Psoas muscle (tissue), 8 donors: ENCODE results near the gene EVL. TPM values are rescaled to one million over a fixed set of nuclear protein-coding genes. Genes with fewer than 3 reads are reported as not detected.
A peak's percentile ranks its signal among the peaks of the same experiment; 100 is the strongest.

Experiments
- ATAC-seq, 4 donors: fragments of 200-7000 bp; cut with Tn5 transposase; one replicate each; pipeline ENCODE4 v1.9.1; 2020; ENCODE audit warnings: moderate library complexity in 3 of 4, mild to moderate bottlenecking in 2 of 4
- DNase-seq, 2 donors: peaks; one replicate each; pipeline ENCODE4 v3.0.0-alpha.2; 2020
- H3K27ac ChIP-seq: fragments of 200-600 bp; one replicate; pipeline ENCODE4 v1.8.0; 2022
- H3K27me3 ChIP-seq, 3 donors: fragments of 200-600 bp in 1 of 3; one replicate each; pipeline versions ENCODE4 v1.6.1 to v1.8.0; 2013 to 2022; ENCODE audit warnings: low read length in 2 of 3, mild to moderate bottlenecking in 2 of 3, moderate library complexity in 1 of 3; ENCODE audit not compliant: insufficient read depth in 3 of 3
- H3K36me3 ChIP-seq, 2 donors: fragments of 200-600 bp in 1 of 2; one replicate each; pipeline versions ENCODE4 v1.6.1 to v1.8.0; 2013 to 2022; ENCODE audit warnings: low read depth in 1 of 2, mild to moderate bottlenecking in 1 of 2, moderate library complexity in 1 of 2; ENCODE audit not compliant: insufficient read depth in 1 of 2
- H3K4me1 ChIP-seq: fragments of 200-600 bp; one replicate; pipeline ENCODE4 v1.8.0; 2022
- H3K4me3 ChIP-seq: fragments of 200-600 bp; one replicate; pipeline ENCODE4 v1.8.0; 2022; ENCODE audit warnings: mild to moderate bottlenecking
- H3K9me3 ChIP-seq: fragments of 200-600 bp; one replicate; pipeline ENCODE4 v1.8.0; 2022
- WGBS, 3 donors: extraction: QIAGEN DNeasy Blood & Tissue Kit; methylation state at CpG; one replicate each; pipeline versions ENCODE4 v1.1.6 to v1.1.7; 2013; 5-methylcytosine and 5-hydroxymethylcytosine counted together
- intact Hi-C, 2 donors: fragments of 100-400 bp; cut with DNase I; formaldehyde crosslinking; loops; one replicate each; pipeline versions ENCODE4 v1.11.0 to v1.14.2; 2022
- polyA plus RNA-seq, 3 donors: library from polyadenylated mRNA; stranded (reverse); fragments of 200-250 nt; gene quantifications; one replicate each; pipeline ENCODE4 v1.2.3, GENCODE V29; 2013
- total RNA-seq, 4 donors: library from RNA; stranded (reverse); fragmentation: NEBNext Ultra II Directional in 2 of 4; extraction: Animal tissue kit (Norgen Biotek cat#: 25700) in 2 of 4; gene quantifications; one replicate each; pipeline versions ENCODE4 v1.2.1 to v1.2.4, GENCODE V29; 2021 to 2023
- TF ChIP-seq, protein P1 (sequence below): fragments of 200-600 bp; IDR thresholded peaks from one replicate; pipeline ENCODE4 v1.8.0; 2022; ENCODE audit warnings: antibody characterized with exemption
- donor health status: healthy with polysubstance abuse.
- donor health status: DM: no; HTN: no; CAD: no; lungs with moderate emphysema.
- donor health status: Bipolar disorder and iron deficiency.
- donor health status: healthy.
- donor health status: DM: yes; HTN: yes; CAD: no.
- donor health status: DM: no; HTN: no; CAD: no.
- donor health status: DM: no; HTN: no; CAD: no.
- donor health status: DM: yes; HTN: yes; CAD: no.

Gene EVL
- total and polyA plus RNA-seq, 7 donors = 9.6 to 30.4 (median 17.1) TPM

DNA sequence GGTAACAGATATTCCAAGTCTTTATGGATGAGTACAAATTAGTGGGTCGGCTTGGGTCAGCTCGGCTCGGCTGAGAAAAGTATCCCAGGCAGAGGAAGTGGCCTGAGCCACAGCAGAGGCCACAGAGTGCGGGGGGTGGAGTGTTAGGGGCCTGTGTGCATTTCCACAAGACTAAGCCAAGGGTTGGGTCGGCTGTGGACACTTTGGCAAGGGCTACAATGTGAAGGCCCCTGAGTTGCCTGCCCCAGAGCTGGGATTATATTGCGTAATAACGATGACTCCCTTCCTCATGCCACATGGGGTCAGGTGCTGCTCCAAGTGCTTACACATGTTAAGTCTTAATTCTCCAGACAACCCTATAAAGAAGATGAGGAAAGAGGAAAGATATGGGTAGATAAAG lies 11.4 kb downstream of the EVL start:
- TF ChIP-seq, protein P1, sequence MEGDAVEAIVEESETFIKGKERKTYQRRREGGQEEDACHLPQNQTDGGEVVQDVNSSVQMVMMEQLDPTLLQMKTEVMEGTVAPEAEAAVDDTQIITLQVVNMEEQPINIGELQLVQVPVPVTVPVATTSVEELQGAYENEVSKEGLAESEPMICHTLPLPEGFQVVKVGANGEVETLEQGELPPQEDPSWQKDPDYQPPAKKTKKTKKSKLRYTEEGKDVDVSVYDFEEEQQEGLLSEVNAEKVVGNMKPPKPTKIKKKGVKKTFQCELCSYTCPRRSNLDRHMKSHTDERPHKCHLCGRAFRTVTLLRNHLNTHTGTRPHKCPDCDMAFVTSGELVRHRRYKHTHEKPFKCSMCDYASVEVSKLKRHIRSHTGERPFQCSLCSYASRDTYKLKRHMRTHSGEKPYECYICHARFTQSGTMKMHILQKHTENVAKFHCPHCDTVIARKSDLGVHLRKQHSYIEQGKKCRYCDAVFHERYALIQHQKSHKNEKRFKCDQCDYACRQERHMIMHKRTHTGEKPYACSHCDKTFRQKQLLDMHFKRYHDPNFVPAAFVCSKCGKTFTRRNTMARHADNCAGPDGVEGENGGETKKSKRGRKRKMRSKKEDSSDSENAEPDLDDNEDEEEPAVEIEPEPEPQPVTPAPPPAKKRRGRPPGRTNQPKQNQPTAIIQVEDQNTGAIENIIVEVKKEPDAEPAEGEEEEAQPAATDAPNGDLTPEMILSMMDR = no peak
- ATAC-seq (peak; percentile 65 to 80 (median 73)), DNase-seq (peak; percentile 76 to 79)
- Histone ChIP-seq H3K27me3 (no peaks in the 10 kb centered on the region), H3K4me1 (no peaks in the 10 kb centered on the region), H3K36me3 (no peaks in the 10 kb centered on the region), H3K9me3 (no peaks in the 10 kb centered on the region), H3K27ac (peak overlapping the region; percentile 23), H3K4me3 (no peak overlapping the region)
- intact Hi-C loops = no loop called here
- WGBS, 3 donors = 48 to 50% (median 50%) methylated on average over 7 of the region's 7 CpGs

DNA sequence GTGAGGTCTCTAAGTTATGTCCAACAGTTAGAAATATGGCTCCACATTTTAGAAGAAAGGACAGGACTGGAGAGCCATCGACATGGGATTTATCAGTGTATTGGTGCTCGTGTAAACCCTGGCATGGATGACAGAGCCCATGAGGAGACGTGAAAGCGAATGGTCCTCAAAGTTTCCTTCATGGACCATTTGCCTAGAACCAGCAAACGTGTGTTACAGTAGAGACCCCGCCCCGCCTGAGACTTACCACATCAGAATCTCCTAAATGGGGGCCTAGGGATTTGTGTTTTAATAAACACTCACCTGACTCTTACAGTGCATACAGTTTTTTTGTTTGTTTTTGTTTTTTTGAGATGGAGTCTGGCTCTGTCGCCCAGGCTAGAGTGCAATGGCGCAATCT lies 12.2 kb downstream of the EVL start:
- 94 to 97% (median 95%) methylated on average over 9 of the region's 9 CpGs for WGBS, 3 donors
- Histone ChIP-seq H3K4me3 (no peak overlapping the region), H3K9me3 (no peaks in the 10 kb centered on the region), H3K27me3 (no peaks in the 10 kb centered on the region), H3K36me3 (no peaks in the 10 kb centered on the region), H3K4me1 (no peaks in the 10 kb centered on the region), H3K27ac (no peak overlapping the region)
- intact Hi-C loops = no loop called here
- ATAC-seq (no peak), DNase-seq (no peak)
- TF ChIP-seq, protein P1 = no peak

DNA sequence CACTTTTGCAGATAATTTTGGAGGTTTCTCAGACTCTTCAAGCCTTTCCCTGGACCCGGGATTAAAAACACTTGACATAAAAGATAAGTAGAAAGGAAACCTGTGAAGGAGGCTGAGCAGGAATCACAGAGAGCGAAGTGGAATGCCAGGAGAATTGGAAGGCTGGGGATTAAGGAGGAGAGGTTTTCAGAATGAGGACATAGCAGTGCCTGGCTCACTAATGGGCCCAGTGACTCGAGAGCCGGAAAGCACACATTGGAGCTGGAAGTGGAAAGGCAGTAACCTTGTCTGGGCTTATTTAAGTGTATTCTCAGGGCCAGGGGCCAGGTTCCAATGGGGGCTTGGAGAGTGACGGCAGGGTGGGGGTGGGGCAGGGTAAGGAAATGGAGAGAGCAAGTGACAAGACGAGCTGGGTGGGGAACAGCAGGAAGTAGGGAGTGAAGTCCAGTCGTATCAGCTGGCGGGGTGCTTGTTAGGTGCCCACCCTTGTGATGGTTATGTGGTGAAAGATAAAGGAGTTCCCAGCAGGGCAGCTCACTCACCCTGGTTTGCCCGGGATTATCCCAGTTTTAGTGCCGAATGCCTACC lies 13.1 kb downstream of the EVL start:
- H3K27ac ChIP-seq = no peak overlapping the region
- no peak for ATAC-seq
- 77 to 83% (median 82%) methylated on average over 10 of the region's 10 CpGs for WGBS, 3 donors

DNA sequence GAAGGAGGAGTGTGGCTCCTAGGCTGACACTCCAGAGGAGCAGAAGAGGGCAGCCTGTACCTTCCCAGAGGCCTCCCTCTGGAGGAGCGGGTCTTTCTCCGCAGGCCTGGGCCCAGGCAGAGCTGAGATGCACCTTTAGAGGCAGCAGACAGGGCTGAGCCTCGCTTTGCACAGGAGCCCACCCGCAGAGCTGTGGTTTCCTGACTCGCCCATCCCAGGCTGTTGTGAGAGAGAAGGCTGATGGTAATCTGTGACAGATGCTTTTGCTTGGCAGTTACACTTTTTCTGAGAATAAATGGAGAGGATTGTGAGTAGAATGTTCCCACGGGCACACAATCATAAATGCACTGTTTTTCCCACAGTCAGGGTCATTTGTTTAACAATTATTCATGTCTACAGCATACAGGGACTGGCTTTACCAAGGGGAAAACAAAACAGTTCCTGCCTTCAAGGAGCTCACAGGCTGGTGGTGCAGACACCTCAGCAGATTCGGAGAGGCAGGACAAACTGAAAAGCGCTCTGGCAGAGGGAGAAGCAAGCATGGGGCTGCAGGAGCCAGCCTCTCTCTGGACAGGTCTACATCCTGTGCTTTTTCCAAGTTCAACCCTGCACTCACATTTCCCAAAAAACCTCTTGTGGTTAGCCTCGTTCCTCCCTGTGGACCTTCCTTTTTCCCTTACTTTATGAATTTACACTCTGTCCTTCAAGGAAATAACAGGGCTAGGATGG lies 13.9 kb downstream of the EVL start:
- H3K4me1 ChIP-seq = no peaks in the 10 kb centered on the region
- H3K27me3 ChIP-seq = no peaks in the 10 kb centered on the region
- TF ChIP-seq, protein P1 = no peak
- H3K36me3 ChIP-seq = no peaks in the 10 kb centered on the region
- intact Hi-C loops = no loop called here
- no peaks in the 10 kb centered on the region for H3K9me3 ChIP-seq
- ATAC-seq (no peak), DNase-seq (no peak)
- no peak overlapping the region for H3K4me3 ChIP-seq
- no peak overlapping the region for H3K27ac ChIP-seq
- WGBS, 3 donors = 63 to 77% (median 69%) methylated on average over 9 of the region's 9 CpGs

More for the DNA sequence above, 13.1 kb downstream of the EVL start:
- Histone ChIP-seq H3K27me3 (no peaks in the 10 kb centered on the region), H3K36me3 (no peaks in the 10 kb centered on the region), H3K4me3 (no peak overlapping the region), H3K9me3 (no peaks in the 10 kb centered on the region), H3K4me1 (no peaks in the 10 kb centered on the region)
- intact Hi-C loops = no loop called here
- TF ChIP-seq, protein P1 = no peak
- no peak for DNase-seq

DNA sequence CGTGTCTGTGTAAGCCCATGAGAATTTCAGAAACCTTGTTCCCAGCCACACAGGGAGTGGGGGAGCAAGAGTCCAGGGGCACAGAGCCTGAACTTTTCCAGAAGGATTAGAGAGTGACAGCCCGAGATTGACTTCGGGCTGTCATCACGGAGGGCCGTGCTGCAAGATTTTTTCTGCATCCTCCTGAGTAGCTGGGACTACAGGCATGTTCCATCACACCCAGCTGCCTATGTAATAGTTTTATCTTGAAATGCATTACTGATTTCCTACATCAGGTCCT lies 14.4 kb downstream of the EVL start:
- Histone ChIP-seq H3K4me3 (no peak overlapping the region), H3K27me3 (no peaks in the 10 kb centered on the region), H3K4me1 (no peaks in the 10 kb centered on the region), H3K9me3 (no peaks in the 10 kb centered on the region), H3K36me3 (peaks cover 0 to 4% of the 10 kb centered on the region in 2 donors), H3K27ac (no peak overlapping the region)
- intact Hi-C loops = no loop called here
- ATAC-seq = no peak
- no peak for DNase-seq
- TF ChIP-seq, protein P1 = no peak
- 50 to 69% (median 55%) methylated on average over 5 of the region's 5 CpGs for WGBS, 3 donors
